ENCODE results near the gene COG6.

Gene COG6

GRCh38 chr13:39770221-39771090 lies 115.0 kb downstream of the COG6 start:
- no peak for DNase-seq

DNA sequence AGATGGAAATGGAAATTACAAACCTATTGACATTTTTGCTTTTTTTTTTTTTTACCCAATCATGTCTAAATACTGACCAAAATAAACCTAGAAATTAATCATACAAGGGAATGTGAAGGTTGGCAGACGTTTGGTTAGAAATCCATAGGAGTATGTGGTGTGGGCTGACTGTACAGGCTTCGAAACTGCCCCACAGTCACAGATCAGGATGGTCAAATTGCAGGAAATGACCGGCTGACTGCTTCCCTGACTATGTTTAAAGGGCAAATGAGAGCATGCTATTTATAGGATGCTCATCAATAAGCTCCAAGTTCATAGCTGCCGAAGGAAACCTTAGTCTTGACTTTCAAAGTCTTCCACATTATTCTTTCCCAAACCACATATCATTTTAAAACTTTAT lies 118.4 kb downstream of the COG6 start:
- no peak for DNase-seq

GRCh38 chr13:39776439-39776838 lies 121.0 kb downstream of the COG6 start:
- DNase-seq, result no peak

DNA sequence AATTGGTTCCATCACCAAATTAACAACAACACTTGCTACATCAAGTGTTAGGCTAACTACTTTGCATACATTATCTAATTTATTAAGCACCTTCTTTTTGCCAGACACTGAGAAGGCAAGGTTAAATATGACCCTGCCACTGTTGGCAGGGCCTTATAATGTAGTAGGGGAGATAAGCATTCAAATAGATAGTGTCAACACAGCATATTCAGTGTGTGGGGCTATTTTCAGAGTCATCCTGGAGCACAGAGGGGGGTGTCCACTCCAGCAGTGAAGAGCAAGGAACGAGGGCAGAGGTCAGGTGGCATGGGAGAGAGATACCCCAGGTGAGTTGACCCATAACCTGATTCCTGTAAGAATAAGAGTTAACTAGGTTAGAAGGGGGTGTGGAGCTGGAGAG lies 121.6 kb downstream of the COG6 start:
- DNase-seq, result no peak

DNA sequence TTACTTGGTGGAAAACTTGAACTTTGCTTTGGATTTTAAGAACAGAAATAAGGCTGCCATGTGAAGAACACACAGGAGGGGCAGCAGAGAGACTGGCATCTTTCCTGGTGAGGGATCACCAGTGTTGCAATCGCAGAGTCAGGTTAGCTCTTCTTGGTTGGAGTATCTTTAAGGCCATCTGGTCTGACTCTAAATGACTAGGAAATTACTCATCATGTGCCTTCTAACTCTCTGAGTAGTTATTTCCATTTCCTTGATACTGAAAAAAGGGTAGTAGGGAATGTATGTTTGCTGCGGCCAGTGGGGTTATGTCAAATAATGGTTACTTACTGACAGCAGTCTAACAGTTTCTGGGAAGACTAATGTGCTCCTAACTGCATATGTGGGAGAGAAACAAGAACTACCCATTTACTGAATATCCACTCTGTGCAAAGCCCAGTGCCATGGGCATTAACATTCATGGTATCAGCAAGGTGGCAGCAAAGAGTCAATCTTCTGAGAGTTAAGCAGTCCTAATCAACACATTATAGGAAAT lies 122.1 kb downstream of the COG6 start:
- no peak for DNase-seq

- no peak for DNase-seq
Observed at GRCh38 chr13:39779337-39780265, 124.1 kb downstream of the COG6 start.

- no peak for DNase-seq
Observed at GRCh38 chr13:39780711-39781110, 125.2 kb downstream of the COG6 start.

DNA sequence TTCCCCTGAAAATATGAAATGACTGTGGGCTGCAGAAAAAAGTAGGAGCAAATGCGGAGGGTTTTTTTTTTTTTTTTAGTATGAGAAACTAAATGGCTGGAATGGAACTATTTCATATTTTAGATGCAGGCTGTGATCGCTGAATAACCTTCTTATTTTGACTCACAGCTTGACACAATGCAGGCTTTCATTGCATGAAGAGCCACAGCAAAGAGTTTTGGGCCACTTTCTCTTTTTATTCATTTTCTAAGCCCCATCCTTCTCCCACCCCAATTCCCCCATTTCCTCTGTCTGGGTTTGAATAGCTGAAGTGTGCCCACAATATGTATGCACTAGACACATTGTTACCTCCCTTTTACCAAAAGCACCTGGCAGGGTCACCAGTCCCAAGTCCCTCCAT lies 125.9 kb downstream of the COG6 start:
- no peak for DNase-seq

DNA sequence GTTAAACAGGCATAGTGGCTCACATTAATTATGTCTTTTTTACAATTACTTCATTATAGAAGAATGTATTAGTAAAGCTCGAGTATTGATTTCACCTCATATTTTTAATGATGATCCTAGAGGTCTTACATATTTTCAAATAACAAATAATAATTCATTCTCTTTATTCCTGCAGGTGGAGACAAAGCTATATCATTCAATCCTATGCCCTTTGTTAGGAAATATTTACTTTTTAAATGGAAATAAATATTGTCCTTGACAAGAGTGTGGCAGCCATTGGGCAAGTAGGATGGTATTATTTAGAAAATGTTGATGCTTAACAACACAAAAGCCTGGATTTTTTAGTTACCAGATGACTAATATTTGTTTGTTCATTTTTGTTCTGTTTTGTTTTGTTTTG lies 127.6 kb downstream of the COG6 start:
- DNase-seq, result no peak

GRCh38 chr13:39784347-39784746 lies 128.9 kb downstream of the COG6 start:
- no peak for DNase-seq

DNA sequence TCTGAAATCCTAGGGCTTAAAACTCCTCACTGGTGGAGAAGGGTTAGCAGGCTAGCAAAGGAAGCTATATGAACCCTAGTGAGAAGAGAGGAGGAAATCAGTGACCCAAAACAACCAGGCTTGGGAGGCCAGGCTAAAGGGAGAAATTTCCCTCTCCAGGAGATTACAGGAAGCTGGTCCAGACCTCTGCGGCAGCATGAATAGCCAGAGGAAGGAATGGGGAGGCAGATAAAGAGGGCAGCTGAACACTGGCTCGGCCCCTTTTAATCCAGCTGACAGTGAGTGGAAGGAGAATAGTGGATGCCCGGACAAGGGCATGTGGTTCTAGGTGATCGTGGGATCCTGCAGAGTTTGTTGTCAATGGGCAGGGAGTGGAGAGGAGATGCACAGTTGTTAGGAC lies 130.6 kb downstream of the COG6 start:
- DNase-seq, result no peak

- no peak for DNase-seq
Observed at GRCh38 chr13:39787086-39787487, 131.6 kb downstream of the COG6 start.

- DNase-seq, result no peak
Observed at GRCh38 chr13:39788102-39788501, 132.6 kb downstream of the COG6 start.

DNA sequence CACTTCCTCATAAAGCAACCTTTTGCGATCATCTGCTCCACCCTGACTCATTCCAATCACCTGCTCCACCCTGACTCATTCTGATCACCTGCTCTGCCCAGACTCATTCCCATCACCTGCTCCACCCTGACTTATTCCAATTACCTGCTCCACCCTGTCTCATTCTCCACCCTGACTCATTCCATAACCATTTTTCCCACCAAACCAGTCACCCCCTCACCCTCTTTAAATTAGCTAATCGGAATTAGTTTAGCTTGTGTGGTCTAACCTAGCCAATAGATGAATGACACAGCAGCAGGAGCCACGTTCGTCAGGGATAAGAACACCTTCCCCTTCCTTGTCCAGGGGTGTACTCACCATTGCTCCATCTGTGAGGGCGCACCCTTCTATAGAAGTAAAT lies 134.0 kb downstream of the COG6 start:
- DNase-seq, result no peak

All from right kidney (tissue), 1 donor.